B cell (primary cell): ENCODE results near the gene C19orf81. TPM values are rescaled to one million over a fixed set of nuclear protein-coding genes. Genes with fewer than 3 reads are reported as not detected.

Experiments
- ATAC-seq: fragments of 200-7000 bp; cut with Tn5 transposase; one replicate; pipeline ENCODE4 v1.10.0; 2021; ENCODE audit warnings: low read depth, mild to moderate bottlenecking, moderate number of reproducible peaks, moderate library complexity
- CTCF ChIA-PET: fragments of 350-600 bp; sonication (Branson Sonifier 250); formaldehyde crosslinking; loops from one replicate; lab custom pipeline; 2021; ENCODE audit warnings: antibody characterized with exemption, inconsistent platforms; lab: Charles Lee
- POLR2A ChIA-PET: fragments of 350-600 bp; sonication (Branson Sonifier 250); formaldehyde crosslinking; loops from one replicate; lab custom pipeline; 2021; ENCODE audit warnings: antibody characterized with exemption; lab: Charles Lee
- DNase-seq: peaks from one replicate; pipeline ENCODE4 v3.0.0; 2013
- H2AFZ ChIP-seq: 2 replicates; pipeline ENCODE4 v1.6.1; 2012; ENCODE audit warnings: mild to moderate bottlenecking, low read depth, low read length; ENCODE audit not compliant: insufficient read depth, poor library complexity, severe bottlenecking
- H3K27ac ChIP-seq, 2 donors: 1 replicate in 1 of 2; 2 replicates in 1 of 2; pipeline ENCODE4 v1.5.1; 2012 to 2013; ENCODE audit warnings: low read length in 2 of 2, mild to moderate bottlenecking in 2 of 2, moderate library complexity in 1 of 2
- H3K27me3 ChIP-seq, 4 experiments: fragments of 200-600 bp in 1 of 4; sonication (generic) in 1 of 4; replicated peaks in 1 of 4; 1 replicate in 2 of 4; 2 replicates in 2 of 4; pipeline versions ENCODE4 v1.6.1 to v1.7.0; 2013 to 2016; ENCODE audit warnings: low read length in 3 of 4, mild to moderate bottlenecking in 2 of 4, mixed read lengths in 1 of 4, moderate library complexity in 1 of 4; ENCODE audit not compliant: insufficient read depth in 4 of 4, control insufficient read depth in 3 of 4; ENCODE audit errors: control extremely low read depth in 1 of 4
- H3K36me3 ChIP-seq, 2 experiments: replicated peaks in 1 of 2; 1 replicate in 1 of 2; 2 replicates in 1 of 2; pipeline versions ENCODE4 v1.6.1 to v1.7.1; 2013; ENCODE audit warnings: low read length in 1 of 2; ENCODE audit not compliant: insufficient read depth in 2 of 2, control insufficient read depth in 1 of 2; ENCODE audit errors: control extremely low read depth in 1 of 2, extremely low read depth in 1 of 2
- H3K4me1 ChIP-seq, 2 donors: fragments of 200-600 bp in 1 of 2; sonication (generic) in 1 of 2; 1 replicate in 1 of 2; 2 replicates in 1 of 2; pipeline versions ENCODE4 v1.5.1 to v1.6.1; 2013 to 2017; ENCODE audit warnings: low read length in 2 of 2; ENCODE audit not compliant: control insufficient read depth in 2 of 2, insufficient read depth in 2 of 2
- H3K4me2 ChIP-seq: replicated peaks from 2 replicates; pipeline ENCODE3; 2012; ENCODE audit warnings: mild to moderate bottlenecking, low read depth, low read length; ENCODE audit not compliant: poor library complexity, severe bottlenecking
- H3K4me3 ChIP-seq, 5 experiments: fragments of 200-600 bp in 1 of 5; sonication (generic) in 1 of 5; 1 replicate in 3 of 5; 2 replicates in 2 of 5; pipeline versions ENCODE4 v1.5.1 to v1.7.0; 2011 to 2016; ENCODE audit warnings: low read length in 4 of 5, mild to moderate bottlenecking in 4 of 5, low read depth in 2 of 5, control low read depth in 1 of 5, moderate library complexity in 1 of 5; ENCODE audit not compliant: insufficient read depth in 1 of 5; ENCODE audit errors: control extremely low read depth in 1 of 5, extremely low read depth in 1 of 5
- H3K79me2 ChIP-seq: fragments of 200-600 bp; sonication (generic); one replicate; pipeline ENCODE4 v1.6.0; 2016; ENCODE audit warnings: low read length; ENCODE audit not compliant: control insufficient read depth, insufficient read depth
- H3K9ac ChIP-seq: fragments of 200-600 bp; sonication (generic); 2 replicates; pipeline ENCODE4 v1.6.1; 2017; ENCODE audit warnings: mild to moderate bottlenecking, low read length, moderate library complexity
- H3K9me3 ChIP-seq, 3 donors: one replicate each; pipeline versions ENCODE4 v1.6.1 to v1.7.1; 2013; ENCODE audit warnings: low read length in 2 of 3; ENCODE audit not compliant: control insufficient read depth in 2 of 3, insufficient read depth in 1 of 3; ENCODE audit errors: control extremely low read depth in 1 of 3
- H4K20me1 ChIP-seq: 2 replicates; pipeline ENCODE4 v1.6.0; 2012; ENCODE audit warnings: mild to moderate bottlenecking, low read length; ENCODE audit not compliant: insufficient read depth, control insufficient read depth, poor library complexity, severe bottlenecking
- H3K27ac Mint-ChIP-seq: one replicate; pipeline ENCODE4 v1.8.0; 2021; ENCODE audit warnings: mixed read lengths
- H3K27me3 Mint-ChIP-seq: one replicate; pipeline ENCODE4 v1.8.0; 2021; ENCODE audit warnings: mixed read lengths
- H3K4me1 Mint-ChIP-seq: one replicate; pipeline ENCODE4 v1.8.0; 2021; ENCODE audit warnings: mixed read lengths
- H3K4me3 Mint-ChIP-seq: one replicate; pipeline ENCODE4 v1.8.0; 2021; ENCODE audit warnings: mixed read lengths
- H3K9me3 Mint-ChIP-seq: one replicate; pipeline ENCODE4 v1.8.0; 2022; ENCODE audit warnings: mixed read lengths; ENCODE audit not compliant: insufficient read depth
- EZH2 ChIP-seq: IDR thresholded peaks from 2 replicates; pipeline ENCODE4 v1.6.1; 2012; ENCODE audit warnings: borderline replicate concordance, low read depth, mild to moderate bottlenecking, moderate library complexity, low read length; ENCODE audit not compliant: insufficient read depth, poor library complexity, severe bottlenecking
- WGBS: methylation state at CpG from one replicate; pipeline ENCODE4 v1.1.5; 2013; ENCODE audit warnings: missing lambda C conversion rate; ENCODE audit not compliant: insufficient coverage; 5-methylcytosine and 5-hydroxymethylcytosine counted together
- intact Hi-C: fragments of 100-400 bp; cut with micrococcal nuclease; formaldehyde crosslinking; loops from one replicate; pipeline ENCODE4 v1.10.0; 2022
- polyA plus RNA-seq: library from polyadenylated mRNA; depleted of rRNA; stranded (reverse); fragments of >200 nt; gene quantifications from 2 replicates; pipeline ENCODE4 v1.2.3, GENCODE V29; 2012
- total RNA-seq, 2 donors: library from RNA; stranded (reverse); fragments of 120-200 nt in 1 of 2; gene quantifications; 1 replicate in 1 of 2; 2 replicates in 1 of 2; pipeline versions ENCODE4 v1.2.3 to v1.2.4, GENCODE V29; 2013 to 2022
- TF ChIP-seq, protein P1 (sequence below): fragments of 200-600 bp; IDR thresholded peaks from one replicate; pipeline ENCODE4 v1.8.0; 2022; ENCODE audit warnings: antibody characterized with exemption, mild to moderate bottlenecking

Gene C19orf81
- total and polyA plus RNA-seq, 2 donors (not counting 1 experiment from before 2014, with no cell fraction given) = 0.37 TPM; not detected in 1

DNA sequence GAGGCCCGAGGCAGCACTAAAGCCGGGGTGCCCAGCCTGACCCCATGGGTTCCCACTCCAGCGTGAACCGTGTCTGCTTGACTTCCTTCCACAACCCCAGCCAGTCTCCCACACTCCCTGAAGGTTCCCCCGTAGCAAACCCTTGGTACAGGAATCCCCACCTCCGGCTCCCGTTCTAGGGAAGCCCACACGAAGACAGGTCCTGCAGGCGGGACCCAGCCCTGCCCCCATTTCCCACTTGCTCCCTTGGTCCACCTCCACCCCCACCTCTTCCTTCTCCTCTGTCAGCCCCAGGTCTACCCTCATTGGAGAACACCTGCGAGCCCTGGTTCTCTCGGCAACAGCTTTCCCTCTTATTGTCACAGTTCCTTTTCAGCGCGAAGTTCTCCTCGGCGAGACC lies 23.9 kb downstream of the C19orf81 start:
- Histone ChIP-seq H4K20me1 (no peaks in the 10 kb centered on the region), H2AFZ (no peak overlapping the region), H3K4me1 (peaks cover 0 to 3% of the 10 kb centered on the region in 2 donors), H3K9ac (no peak overlapping the region), H3K36me3 (no peaks in the 10 kb centered on the region), H3K9me3 (peaks cover 0 to 27% (median 2%) of the 10 kb centered on the region in 3 donors), H3K4me2 (no peak overlapping the region), H3K27ac (no peak overlapping the region), H3K27me3 (peaks cover 0 to 23% (median 15%) of the 10 kb centered on the region in 4 experiments), H3K79me2 (no peaks in the 10 kb centered on the region), H3K4me3 (no peak overlapping the region)
- Mint-ChIP-seq H3K4me3 (no peak overlapping the region), H3K27me3 (peaks cover 43% of the 10 kb centered on the region), H3K9me3 (peaks cover 3% of the 10 kb centered on the region), H3K27ac (no peak overlapping the region), H3K4me1 (peaks cover 5% of the 10 kb centered on the region)
- TF ChIP-seq EZH2 = no peak
- TF ChIP-seq, protein P1, sequence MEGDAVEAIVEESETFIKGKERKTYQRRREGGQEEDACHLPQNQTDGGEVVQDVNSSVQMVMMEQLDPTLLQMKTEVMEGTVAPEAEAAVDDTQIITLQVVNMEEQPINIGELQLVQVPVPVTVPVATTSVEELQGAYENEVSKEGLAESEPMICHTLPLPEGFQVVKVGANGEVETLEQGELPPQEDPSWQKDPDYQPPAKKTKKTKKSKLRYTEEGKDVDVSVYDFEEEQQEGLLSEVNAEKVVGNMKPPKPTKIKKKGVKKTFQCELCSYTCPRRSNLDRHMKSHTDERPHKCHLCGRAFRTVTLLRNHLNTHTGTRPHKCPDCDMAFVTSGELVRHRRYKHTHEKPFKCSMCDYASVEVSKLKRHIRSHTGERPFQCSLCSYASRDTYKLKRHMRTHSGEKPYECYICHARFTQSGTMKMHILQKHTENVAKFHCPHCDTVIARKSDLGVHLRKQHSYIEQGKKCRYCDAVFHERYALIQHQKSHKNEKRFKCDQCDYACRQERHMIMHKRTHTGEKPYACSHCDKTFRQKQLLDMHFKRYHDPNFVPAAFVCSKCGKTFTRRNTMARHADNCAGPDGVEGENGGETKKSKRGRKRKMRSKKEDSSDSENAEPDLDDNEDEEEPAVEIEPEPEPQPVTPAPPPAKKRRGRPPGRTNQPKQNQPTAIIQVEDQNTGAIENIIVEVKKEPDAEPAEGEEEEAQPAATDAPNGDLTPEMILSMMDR = no peak
- intact Hi-C loops = no loop called here
- DNase-seq = no peak
- 30% methylated on average over 15 of the region's 15 CpGs for WGBS
- CTCF ChIA-PET = no interaction called here
- ATAC-seq = no peak
- POLR2A ChIA-PET = no interaction called here

GRCh38 chr19:50676625-50677197 lies 27.5 kb downstream of the C19orf81 start:
- no peak overlapping the region for H3K4me3 Mint-ChIP-seq
- ATAC-seq (no peak), DNase-seq (no peak)
- H3K27ac Mint-ChIP-seq = no peak overlapping the region
- no peak overlapping the region for H3K4me3 ChIP-seq
- H3K27me3 ChIP-seq = peaks cover 0 to 6% (median 1%) of the 10 kb centered on the region in 4 experiments
- H3K4me2 ChIP-seq = no peak overlapping the region
- H3K4me1 ChIP-seq = peaks cover 12 to 13% of the 10 kb centered on the region in 2 donors
- WGBS = 63% methylated on average over 1 of the region's 1 CpG
- H3K27ac ChIP-seq = no peak overlapping the region
- peaks cover 3% of the 10 kb centered on the region for H3K9me3 Mint-ChIP-seq
- no peaks in the 10 kb centered on the region for H4K20me1 ChIP-seq
- intact Hi-C loops = no loop called here
- POLR2A ChIA-PET = no interaction called here
- no peaks in the 10 kb centered on the region for H3K79me2 ChIP-seq
- peaks cover 0 to 37% (median 2%) of the 10 kb centered on the region in 3 donors for H3K9me3 ChIP-seq
- peaks cover 27% of the 10 kb centered on the region for H3K27me3 Mint-ChIP-seq
- TF ChIP-seq, protein P1 = no peak
- no peak for TF ChIP-seq EZH2
- H3K4me1 Mint-ChIP-seq = peaks cover 18% of the 10 kb centered on the region
- CTCF ChIA-PET = no interaction called here
- no peak overlapping the region for H2AFZ ChIP-seq
- H3K9ac ChIP-seq = no peak overlapping the region
- no peaks in the 10 kb centered on the region for H3K36me3 ChIP-seq
